Upper lobe of left lung (tissue), 6 donors: ENCODE measurements around the gene RBM44. TPM values are rescaled to one million over a fixed set of nuclear protein-coding genes. Genes with fewer than 3 reads are reported as not detected.
"Not testable (repeated sequence)": the region's sequence is repeated elsewhere in the genome, so short reads cannot be mapped to it uniquely, and the experiment has no call there.

ENCODE experiments used
- ATAC-seq, 2 donors: fragments of 200-7000 bp; cut with Tn5 transposase; one replicate each; pipeline ENCODE4 v1.9.1; 2022; ENCODE audit warnings: mild to moderate bottlenecking in 2 of 2, moderate library complexity in 2 of 2; ENCODE audit not compliant: low FRiP score in 2 of 2
- DNase-seq, 2 donors: peaks; one replicate each; pipeline ENCODE4 v3.0.0-alpha.2; 2019 to 2020
- H3K27ac ChIP-seq, 4 donors: fragments of 200-600 bp; sonication (generic); one replicate each; pipeline ENCODE4 v1.5.1; 2016 to 2019
- H3K27me3 ChIP-seq, 4 donors: fragments of 200-600 bp; sonication (generic); one replicate each; pipeline ENCODE4 v1.5.1; 2017 to 2019
- H3K36me3 ChIP-seq, 4 donors: fragments of 200-600 bp; sonication (generic); one replicate each; pipeline ENCODE4 v1.5.1; 2016 to 2019
- H3K4me1 ChIP-seq, 4 donors: fragments of 200-600 bp; sonication (generic); one replicate each; pipeline ENCODE4 v1.5.1; 2018 to 2019
- H3K4me3 ChIP-seq, 4 donors: fragments of 200-600 bp; sonication (generic); one replicate each; pipeline ENCODE4 v1.5.1; 2017 to 2019; ENCODE audit warnings: mild to moderate bottlenecking in 2 of 4, moderate library complexity in 1 of 4
- H3K9me3 ChIP-seq, 4 donors: fragments of 200-600 bp; sonication (generic); one replicate each; pipeline ENCODE4 v1.5.1; 2018 to 2019
- CTCF ChIP-seq, 6 experiments: fragments of 450-650 bp in 4 of 6; fragments of 200-600 bp in 2 of 6; sonication (generic) in 2 of 6; IDR thresholded peaks; one replicate each; pipeline ENCODE4 v1.5.1; 2016 to 2019; ENCODE audit warnings: antibody characterized with exemption in 6 of 6
- EP300 ChIP-seq, 4 donors: sonication (generic); formaldehyde crosslinking; IDR thresholded peaks; one replicate each; pipeline ENCODE4 v1.5.1; 2017; ENCODE audit warnings: antibody characterized with exemption in 4 of 4, control low read depth in 2 of 4
- POLR2A ChIP-seq, 4 donors: fragments of 450-650 bp; IDR thresholded peaks; one replicate each; pipeline ENCODE4 v1.5.1; 2016 to 2017; ENCODE audit warnings: antibody characterized with exemption in 4 of 4, mild to moderate bottlenecking in 2 of 4
- POLR2AphosphoS5 ChIP-seq, 2 donors: sonication (generic); formaldehyde crosslinking; IDR thresholded peaks; one replicate each; pipeline ENCODE4 v1.5.1; 2017; ENCODE audit warnings: antibody characterized with exemption in 2 of 2
- WGBS, 2 donors: methylation state at CpG; one replicate each; pipeline ENCODE4 v1.1.5; 2017 to 2018; 5-methylcytosine and 5-hydroxymethylcytosine counted together
- total RNA-seq, 6 donors: library from RNA; depleted of rRNA in 4 of 6; stranded (reverse); fragments of >200 nt in 4 of 6; gene quantifications; one replicate each; pipeline versions ENCODE4 v1.1.0 to v1.2.1, GENCODE V29; 2016 to 2021
- donor health status: DM: no; HTN: no; CAD: no; lungs with moderate emphysema.
- donor health status: DM: no; HTN: yes; CAD: no; lungs with severe emphysema.

The RBM44 gene
- total RNA-seq, 6 donors from 2014 or later = 0.44 to 2.8 (median 1.5) TPM

GRCh38 chr2:237760506-237761502 is 37.8 kb upstream of the RBM44 start:
- H3K36me3 ChIP-seq = peaks cover 22 to 100% (median 67%) of the 10 kb centered on the region in 4 donors
- ATAC-seq = no peak
- TF ChIP-seq EP300 (IDR thresholded peaks at IDR 0.05) (no peak), POLR2A (IDR thresholded peaks at IDR 0.05) (no peak), CTCF (IDR thresholded peaks at IDR 0.05) (no peak), POLR2AphosphoS5 (IDR thresholded peaks at IDR 0.05) (no peak)

GRCh38 chr2:237762291-237763182 is 36.0 kb upstream of the RBM44 start:
- not testable (repeated sequence) for H3K4me3 ChIP-seq, DNase-seq, H3K27me3 ChIP-seq, ATAC-seq, H3K4me1 ChIP-seq, H3K9me3 ChIP-seq, H3K27ac ChIP-seq
- peaks cover 22 to 99% (median 63%) of the 10 kb centered on the region in 4 donors for H3K36me3 ChIP-seq
- WGBS, 2 donors = 87 to 93% methylated on average over 9 of the region's 9 CpGs

More at GRCh38 chr2:237760506-237761502, 37.8 kb upstream of the RBM44 start:
- Histone ChIP-seq H3K27me3 (no peaks in the 10 kb centered on the region), H3K27ac (no peak overlapping the region), H3K4me3 (no peak overlapping the region), H3K9me3 (no peaks in the 10 kb centered on the region), H3K4me1 (no peaks in the 10 kb centered on the region)
- no peak for DNase-seq
- WGBS, 2 donors = 92 to 93% methylated on average over 22 to 23 of the region's 23 CpGs

GRCh38 chr2:237763812-237764211 is 34.8 kb upstream of the RBM44 start:
- 91 to 93% methylated on average over 10 of the region's 10 CpGs for WGBS, 2 donors
- H3K27ac ChIP-seq = no peak overlapping the region
- no peak overlapping the region for H3K4me3 ChIP-seq

GRCh38 chr2:237765122-237765521 is 33.5 kb upstream of the RBM44 start:
- not testable (repeated sequence) for H3K4me1 ChIP-seq, ATAC-seq, H3K27me3 ChIP-seq, H3K27ac ChIP-seq, DNase-seq, H3K9me3 ChIP-seq, H3K4me3 ChIP-seq
- WGBS, 2 donors = 95 to 99% methylated on average over 6 of the region's 6 CpGs
- H3K36me3 ChIP-seq = peaks cover 16 to 89% (median 52%) of the 10 kb centered on the region in 4 donors

More at GRCh38 chr2:237763812-237764211, 34.8 kb upstream of the RBM44 start:
- TF ChIP-seq CTCF (IDR thresholded peaks at IDR 0.05) (no peak), POLR2A (IDR thresholded peaks at IDR 0.05) (no peak), EP300 (IDR thresholded peaks at IDR 0.05) (no peak), POLR2AphosphoS5 (IDR thresholded peaks at IDR 0.05) (no peak)
- Histone ChIP-seq H3K4me1 (no peaks in the 10 kb centered on the region), H3K9me3 (no peaks in the 10 kb centered on the region), H3K27me3 (no peaks in the 10 kb centered on the region), H3K36me3 (peaks cover 22 to 89% (median 55%) of the 10 kb centered on the region in 4 donors)
- ATAC-seq (no peak), DNase-seq (no peak)

GRCh38 chr2:237765875-237766274 is 32.7 kb upstream of the RBM44 start:
- WGBS, 2 donors = 71 to 79% methylated on average over 8 of the region's 8 CpGs
- H3K36me3 ChIP-seq = peaks cover 9 to 89% (median 48%) of the 10 kb centered on the region in 4 donors

More at GRCh38 chr2:237765875-237766274, 32.7 kb upstream of the RBM44 start:
- Histone ChIP-seq H3K27me3 (no peaks in the 10 kb centered on the region), H3K27ac (peak overlapping the region in 1 of 4 donors; percentile 27), H3K9me3 (no peaks in the 10 kb centered on the region), H3K4me1 (no peaks in the 10 kb centered on the region), H3K4me3 (no peak overlapping the region)
- DNase-seq = no peak
- TF ChIP-seq CTCF (IDR thresholded peaks at IDR 0.05) = no peak
- no peak for TF ChIP-seq POLR2AphosphoS5 (IDR thresholded peaks at IDR 0.05)
- TF ChIP-seq EP300 (IDR thresholded peaks at IDR 0.05) = no peak
- no peak for TF ChIP-seq POLR2A (IDR thresholded peaks at IDR 0.05)
- peak in 1 of 2 donors; percentile 8 for ATAC-seq
